ENCODE data around the gene STK11IP.

STK11IP gene

DNA sequence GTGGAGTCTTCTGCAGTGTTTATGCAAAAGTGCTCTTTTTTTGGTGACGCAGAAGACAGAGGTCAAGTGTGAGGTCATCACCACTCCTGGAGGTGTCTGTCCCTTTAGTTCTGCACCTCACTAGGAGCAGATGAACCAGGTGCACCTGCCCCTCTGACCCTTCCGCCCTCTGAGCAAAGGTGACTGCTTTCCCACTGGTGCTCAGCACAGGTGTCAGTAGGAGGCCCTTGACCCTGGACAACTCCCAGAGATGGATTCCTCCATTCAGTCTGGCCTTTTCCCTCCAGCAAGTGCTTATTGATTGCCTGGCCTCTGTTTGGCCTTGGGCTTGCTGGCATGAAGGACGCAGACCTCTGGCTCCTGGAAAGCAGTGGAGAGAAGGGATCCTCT is 21.1 kb downstream of the STK11IP start:
- no peak for DNase-seq

DNA sequence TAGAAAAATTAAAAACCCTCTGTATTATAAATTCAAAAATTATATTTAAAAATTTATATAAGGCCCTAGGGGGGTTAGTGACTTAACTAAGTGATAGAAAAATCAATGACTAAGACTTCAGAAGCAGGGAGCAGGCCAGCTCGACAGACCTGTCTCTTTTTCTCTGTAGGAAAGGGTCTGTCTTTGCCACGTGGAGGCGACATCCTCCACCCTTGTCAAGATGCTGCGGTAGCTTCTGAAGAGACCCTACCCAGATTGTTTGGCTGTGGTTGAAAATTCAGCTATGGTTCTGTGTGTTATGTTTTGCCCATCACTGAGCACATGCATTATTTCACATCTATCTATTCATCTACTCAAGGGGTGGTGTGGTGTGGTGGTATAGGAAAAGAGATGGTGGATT is 21.6 kb downstream of the STK11IP start:
- DNase-seq = no peak

DNA sequence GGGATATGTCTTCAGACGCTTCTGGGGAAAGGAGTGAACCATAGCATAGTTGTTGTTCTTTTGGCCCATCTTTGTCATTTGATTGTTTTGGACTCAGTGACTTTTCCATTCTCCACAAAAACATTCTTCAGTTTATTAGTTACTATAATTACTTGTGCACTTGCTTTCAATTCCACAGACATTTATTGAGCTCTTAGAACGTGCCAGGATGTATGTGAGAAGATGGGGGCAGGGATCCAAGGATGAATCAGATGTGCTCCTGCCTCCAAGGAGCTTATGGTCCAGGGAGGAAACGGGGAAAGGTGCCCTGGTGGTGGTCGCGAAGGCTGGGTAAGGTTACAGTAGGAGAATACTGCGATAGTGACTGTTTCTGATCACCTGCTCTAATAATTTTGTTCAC is 22.9 kb downstream of the STK11IP start:
- DNase-seq = no peak

DNA sequence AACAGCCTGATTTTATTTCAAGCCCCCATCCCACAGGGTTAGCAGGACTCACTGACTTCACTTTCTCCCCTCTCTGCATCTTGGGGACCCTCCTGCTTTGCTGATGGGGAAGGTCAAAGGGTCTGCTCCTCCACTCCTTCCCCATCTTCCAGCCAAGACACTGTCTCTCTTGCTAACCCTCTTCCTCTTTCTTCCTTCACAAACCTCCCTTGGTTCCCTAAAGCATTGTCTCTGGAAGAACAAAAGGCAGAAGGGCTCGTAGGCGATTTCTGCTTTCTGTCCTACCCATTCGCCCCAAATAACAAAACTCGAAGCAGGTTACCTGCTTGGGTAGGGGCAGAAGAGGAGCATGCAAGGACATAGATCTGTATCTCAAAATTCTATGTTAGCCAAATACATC is 24.3 kb downstream of the STK11IP start:
- no peak for DNase-seq

GRCh38 chr2:219622472-219622871 is 24.8 kb downstream of the STK11IP start:
- no peak for DNase-seq

GRCh38 chr2:219624565-219624964 is 26.9 kb downstream of the STK11IP start:
- no peak for DNase-seq

DNA sequence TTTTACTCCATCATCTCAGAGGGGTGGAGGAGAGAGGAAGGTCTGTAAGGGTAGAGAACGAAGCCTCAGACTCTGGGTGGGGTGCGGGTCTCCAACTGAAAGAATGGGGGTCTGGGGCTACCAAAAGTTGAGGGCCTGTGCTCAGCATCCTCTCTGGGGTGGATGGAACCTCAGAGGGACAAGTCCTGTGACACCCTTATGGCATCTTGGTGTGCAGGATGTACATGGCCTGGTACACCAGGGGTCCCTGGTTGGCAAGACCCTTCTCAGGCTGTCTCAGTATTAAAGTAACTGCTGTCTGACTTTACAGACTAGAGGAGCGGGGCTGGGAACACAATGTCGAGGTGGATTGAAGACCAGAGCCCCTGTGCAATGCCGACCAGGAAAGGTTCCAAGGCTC is 27.5 kb downstream of the STK11IP start:
- no peak for DNase-seq

DNA sequence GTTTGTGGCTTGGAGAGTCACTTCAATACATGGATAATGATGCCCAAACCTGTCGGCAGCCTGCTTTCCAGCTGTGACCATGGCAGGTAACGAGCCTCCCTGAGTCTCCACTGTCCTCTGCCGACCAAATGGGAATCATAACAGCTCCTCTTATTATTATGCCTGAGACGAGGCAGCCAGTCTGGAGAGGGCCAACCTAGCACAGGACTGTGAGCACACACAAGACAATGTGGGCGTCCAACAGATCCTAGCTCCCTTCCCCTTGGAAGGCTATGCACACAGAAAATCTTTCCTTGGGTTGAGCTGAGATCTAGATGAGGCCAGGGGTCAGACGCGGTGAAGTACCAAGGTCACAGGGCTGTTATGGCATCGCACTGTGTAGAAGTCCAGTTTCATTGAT is 28.9 kb downstream of the STK11IP start:
- DNase-seq = no peak

DNA sequence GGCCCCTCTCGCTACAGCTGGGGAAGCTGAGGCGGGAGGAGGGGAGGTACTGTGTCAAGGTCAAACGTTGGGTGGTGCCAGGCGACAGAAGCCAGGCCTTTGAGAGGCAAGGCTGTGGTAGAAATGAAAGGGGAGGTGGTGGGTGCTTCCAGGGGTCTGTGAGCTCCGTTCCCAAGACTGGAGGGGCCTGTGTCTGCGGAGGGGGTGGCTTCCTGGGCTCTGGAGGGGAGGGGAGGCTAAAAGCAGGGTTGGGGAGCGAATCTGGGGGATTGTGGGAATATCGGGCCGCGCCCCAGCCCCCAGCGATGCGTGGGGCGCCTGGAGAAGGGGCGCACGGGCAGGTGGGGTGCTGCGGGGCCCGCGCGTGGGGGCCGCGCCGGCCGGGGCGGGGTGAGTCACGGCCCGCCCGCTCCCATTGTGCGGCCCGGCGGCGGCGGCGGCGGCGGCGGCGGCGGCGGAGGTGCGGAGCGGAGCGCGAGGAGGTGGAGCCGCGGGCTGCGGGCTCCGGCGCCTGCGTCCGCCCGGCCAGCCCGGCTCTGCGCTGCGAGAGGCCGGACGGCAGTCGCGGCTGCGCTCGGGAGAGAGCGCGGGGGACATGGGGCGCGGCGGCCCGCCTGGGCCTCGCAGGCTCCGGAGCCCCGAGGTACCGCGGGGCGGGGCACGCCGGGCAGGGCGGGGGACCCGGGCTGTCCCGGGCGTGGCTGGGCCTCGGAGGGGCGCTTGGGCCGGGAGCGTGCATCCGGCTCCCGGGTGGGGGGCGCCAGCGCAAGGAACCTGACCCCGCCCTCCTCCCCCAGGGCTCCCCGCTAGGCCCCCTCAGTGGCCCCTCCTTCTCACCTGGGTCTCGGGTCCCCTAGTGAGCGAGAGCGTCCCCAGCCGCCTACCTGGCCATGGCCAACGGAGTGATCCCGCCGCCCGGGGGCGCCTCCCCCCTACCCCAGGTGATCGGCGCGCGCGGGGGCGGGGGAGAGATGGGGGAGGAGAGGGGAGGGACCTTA is 29.7 kb downstream of the STK11IP start, which contains the start of gene SLC4A3:
Gene SLC4A3, plus strand, starts transcription at position 528 of the 998 bp plus-strand sequence. Its CDS starts 363 bp downstream, at position 891.
- no peak for DNase-seq

DNA sequence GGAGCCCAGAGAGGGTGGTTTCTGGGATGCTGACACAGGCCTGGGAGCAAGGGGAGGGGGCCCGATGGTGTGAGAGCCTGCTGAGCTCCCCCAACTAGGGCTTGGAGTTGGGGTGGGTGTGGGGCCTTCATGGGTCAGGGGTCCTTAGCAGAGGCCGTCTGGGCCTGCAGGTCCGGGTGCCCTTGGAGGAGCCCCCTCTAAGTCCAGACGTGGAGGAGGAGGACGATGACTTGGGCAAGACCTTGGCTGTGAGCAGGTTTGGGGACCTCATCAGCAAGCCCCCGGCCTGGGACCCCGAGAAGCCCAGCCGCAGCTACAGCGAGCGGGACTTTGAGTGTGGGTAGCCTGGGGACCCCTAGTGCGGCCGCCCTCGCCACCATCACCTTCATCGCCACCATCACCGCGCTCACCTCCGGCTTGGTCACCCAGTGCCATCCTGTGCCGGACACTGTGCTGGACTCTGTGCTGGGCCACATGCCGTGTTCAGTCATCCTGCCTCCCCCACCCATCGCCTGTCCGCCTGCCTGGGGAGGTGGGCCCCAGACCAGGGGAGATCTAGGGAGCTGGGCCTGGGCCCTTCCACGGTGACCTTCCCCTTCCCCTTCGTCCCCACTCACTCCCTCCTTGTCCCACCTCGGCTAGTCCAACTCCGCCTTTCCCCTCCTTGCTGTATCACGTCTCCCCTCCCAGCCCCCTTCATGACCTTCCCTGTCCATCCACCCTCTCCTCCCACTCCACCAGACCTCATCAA is 30.8 kb downstream of the STK11IP start:
- no peak for DNase-seq

DNA sequence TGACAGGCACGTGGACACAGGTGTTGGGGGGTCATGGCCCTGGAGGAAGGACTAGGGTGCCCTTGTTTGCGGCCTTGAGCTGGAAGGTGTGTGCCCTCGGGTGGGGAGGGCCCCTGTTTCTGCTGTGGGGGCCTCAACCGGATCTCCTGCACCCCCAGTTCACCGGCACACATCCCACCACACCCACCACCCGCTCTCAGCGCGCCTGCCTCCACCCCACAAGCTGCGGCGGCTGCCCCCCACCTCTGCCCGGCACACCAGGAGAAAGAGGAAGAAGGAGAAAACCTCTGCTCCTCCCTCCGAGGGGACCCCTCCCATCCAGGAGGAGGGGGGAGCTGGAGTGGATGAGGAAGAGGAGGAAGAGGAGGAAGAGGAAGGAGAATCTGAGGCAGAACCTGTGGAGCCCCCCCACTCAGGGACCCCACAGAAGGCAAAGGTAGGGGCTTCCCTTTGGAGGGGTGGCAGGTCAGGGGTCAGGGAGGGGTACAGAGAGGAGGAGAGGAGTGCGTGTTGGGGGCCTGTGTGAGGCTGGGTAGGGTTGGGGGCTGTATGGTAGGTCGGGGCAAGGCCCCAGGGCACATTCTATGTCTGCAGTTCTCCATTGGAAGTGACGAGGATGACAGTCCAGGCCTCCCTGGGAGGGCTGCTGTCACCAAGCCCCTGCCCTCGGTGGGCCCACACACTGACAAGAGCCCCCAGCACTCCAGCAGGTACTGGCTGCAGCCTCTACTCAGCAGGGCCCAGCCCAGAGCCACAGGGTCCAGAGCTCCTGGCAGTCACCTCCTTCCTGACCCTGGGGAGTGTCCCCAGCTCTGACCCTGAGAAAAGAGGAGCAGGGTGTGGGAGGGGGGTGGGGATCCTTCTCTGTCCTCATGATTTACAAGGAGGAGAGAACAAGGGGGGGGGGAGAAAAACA is 31.6 kb downstream of the STK11IP start:
- DNase-seq = no peak

- DNase-seq = no peak
Observed at GRCh38 chr2:219629976-219630695, 32.5 kb downstream of the STK11IP start.

- DNase-seq = no peak
Observed at GRCh38 chr2:219630770-219631405, 33.2 kb downstream of the STK11IP start.

GRCh38 chr2:219631406-219631891 is 33.8 kb downstream of the STK11IP start:
- DNase-seq = no peak

DNA sequence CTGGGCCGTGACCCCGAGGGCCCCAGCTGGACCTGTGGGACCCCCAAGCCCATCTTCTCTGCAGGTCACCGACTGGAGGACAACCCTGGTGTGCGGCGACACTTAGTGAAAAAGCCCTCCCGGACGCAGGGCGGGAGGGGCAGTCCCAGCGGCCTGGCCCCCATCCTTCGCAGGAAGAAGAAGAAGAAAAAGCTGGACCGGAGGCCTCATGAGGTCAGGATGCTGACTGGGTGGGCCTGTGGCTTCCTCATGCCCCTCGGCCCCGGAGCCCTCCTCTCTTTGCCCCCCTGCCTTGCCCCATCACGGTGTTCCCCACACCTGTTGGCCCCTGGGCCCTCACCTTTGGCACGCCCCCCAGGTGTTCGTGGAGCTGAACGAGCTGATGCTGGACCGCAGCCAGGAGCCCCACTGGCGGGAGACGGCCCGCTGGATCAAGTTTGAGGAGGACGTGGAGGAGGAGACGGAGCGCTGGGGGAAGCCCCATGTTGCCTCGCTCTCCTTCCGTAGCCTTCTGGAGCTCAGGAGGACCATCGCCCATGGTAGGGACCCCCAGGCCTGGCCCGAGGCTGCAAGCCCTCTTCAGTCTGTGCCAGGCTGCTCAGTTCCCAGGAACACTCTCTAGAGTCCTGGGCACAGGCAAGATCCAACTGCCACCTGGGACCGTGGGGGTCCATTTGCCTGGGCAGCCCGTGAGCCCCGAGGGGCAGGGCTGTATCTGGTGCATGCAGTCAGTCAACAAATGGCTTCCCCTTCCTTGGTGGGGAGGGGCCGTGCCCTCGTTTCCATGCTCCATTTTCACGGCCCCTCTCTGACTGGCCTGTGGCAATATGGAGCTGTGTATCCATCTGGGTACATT is 34.5 kb downstream of the STK11IP start:
- no peak for DNase-seq

GRCh38 chr2:219632760-219633105 is 35.1 kb downstream of the STK11IP start:
- no peak for DNase-seq

DNA sequence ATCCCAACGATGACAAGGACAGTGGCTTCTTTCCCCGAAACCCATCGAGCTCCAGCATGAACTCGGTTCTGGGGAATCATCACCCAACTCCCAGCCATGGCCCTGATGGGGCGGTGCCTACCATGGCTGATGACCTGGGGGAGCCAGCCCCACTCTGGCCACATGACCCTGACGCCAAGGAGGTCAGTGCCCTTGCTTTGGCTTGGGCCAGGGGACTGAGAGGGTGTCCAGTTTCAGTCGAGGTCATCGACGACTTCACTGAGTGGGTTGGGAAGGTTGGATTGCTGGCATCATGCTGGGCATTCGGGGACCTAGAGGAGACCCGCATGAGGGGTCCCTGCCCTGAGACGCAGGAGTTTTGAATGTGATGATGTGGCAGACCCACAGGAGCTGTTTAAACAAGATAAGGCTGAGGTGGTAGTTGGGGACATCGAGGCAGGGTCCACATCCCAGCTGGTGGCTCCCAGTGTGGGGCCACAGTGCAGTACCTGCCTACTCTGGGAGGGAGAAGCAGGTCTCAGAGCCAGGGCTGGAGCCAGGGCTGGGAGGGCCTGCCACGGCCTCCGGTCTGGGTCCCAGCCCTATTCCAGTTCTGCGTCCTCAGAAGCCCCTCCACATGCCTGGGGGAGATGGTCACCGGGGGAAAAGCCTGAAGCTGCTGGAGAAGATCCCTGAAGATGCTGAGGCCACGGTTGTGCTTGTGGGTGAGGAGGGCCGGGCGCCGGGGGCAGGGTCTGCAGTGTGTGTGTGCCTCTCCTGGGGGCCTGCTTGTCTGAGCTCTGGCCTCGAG is 35.8 kb downstream of the STK11IP start:
- no peak for DNase-seq

GRCh38 chr2:219634171-219634940 is 36.7 kb downstream of the STK11IP start:
- DNase-seq = no peak
